Hepatocyte (in vitro differentiated cells): ENCODE results near the gene TMEM17. TPM values are rescaled to one million over a fixed set of nuclear protein-coding genes. Genes with fewer than 3 reads are reported as not detected.

ENCODE experiments used
- DNase-seq: peaks from one replicate; pipeline ENCODE4 v3.0.0-alpha.2; 2016; ENCODE audit warnings: low spot score
- H2AFZ ChIP-seq: fragments of 200-600 bp; sonication (generic); 2 replicates; pipeline ENCODE4 v1.6.0; 2016; ENCODE audit warnings: antibody characterized with exemption, mild to moderate bottlenecking
- H3K27ac ChIP-seq: fragments of 200-600 bp; sonication (generic); 2 replicates; pipeline ENCODE4 v1.5.1; 2016; ENCODE audit warnings: mild to moderate bottlenecking
- H3K27me3 ChIP-seq: fragments of 200-600 bp; sonication (generic); 2 replicates; pipeline ENCODE4 v1.6.1; 2016
- H3K36me3 ChIP-seq: fragments of 200-600 bp; sonication (generic); replicated peaks from 2 replicates; pipeline ENCODE4 v1.5.1; 2016; ENCODE audit warnings: low read depth; ENCODE audit not compliant: insufficient read depth
- H3K4me1 ChIP-seq: fragments of 200-600 bp; sonication (generic); 2 replicates; pipeline ENCODE4 v1.5.1; 2016; ENCODE audit warnings: mild to moderate bottlenecking, moderate library complexity; ENCODE audit not compliant: insufficient read depth
- H3K4me2 ChIP-seq: fragments of 200-600 bp; sonication (generic); 2 replicates; pipeline ENCODE4 v1.6.0; 2016
- H3K4me3 ChIP-seq: fragments of 200-600 bp; sonication (generic); 2 replicates; pipeline ENCODE4 v1.5.1; 2016; ENCODE audit warnings: mild to moderate bottlenecking
- H3K79me2 ChIP-seq: fragments of 200-600 bp; sonication (generic); 2 replicates; pipeline ENCODE4 v1.6.0; 2017; ENCODE audit warnings: mild to moderate bottlenecking
- H3K9me2 ChIP-seq: fragments of 200-600 bp; sonication (generic); replicated peaks from 2 replicates; pipeline ENCODE4 v1.6.0; 2017; ENCODE audit warnings: mild to moderate bottlenecking; ENCODE audit not compliant: insufficient read depth
- H3K9me3 ChIP-seq: fragments of 200-600 bp; sonication (generic); 2 replicates; pipeline ENCODE4 v1.5.1; 2016; ENCODE audit warnings: low read depth, mild to moderate bottlenecking
- H4K20me1 ChIP-seq: fragments of 200-600 bp; sonication (generic); 2 replicates; pipeline ENCODE4 v1.6.0; 2016; ENCODE audit warnings: mild to moderate bottlenecking; ENCODE audit not compliant: insufficient read depth, poor library complexity, severe bottlenecking
- EZH2 ChIP-seq: fragments of 200-600 bp; sonication (generic); IDR thresholded peaks from 2 replicates; pipeline ENCODE4 v1.6.1; 2016; ENCODE audit warnings: antibody characterized with exemption, mild to moderate bottlenecking, borderline replicate concordance
- EZH2phosphoT487 ChIP-seq: fragments of 200-600 bp; sonication (generic); IDR thresholded peaks from one replicate; pipeline ENCODE4 v1.6.1; 2018; ENCODE audit warnings: antibody characterized with exemption, mild to moderate bottlenecking, low read depth, moderate library complexity; ENCODE audit not compliant: unreplicated experiment, severe bottlenecking
- WGBS: methylation state at CpG from one replicate; pipeline ENCODE4 v1.1.6; 2016; ENCODE audit warnings: low lambda C conversion rate; ENCODE audit errors: missing lambda C conversion rate; 5-methylcytosine and 5-hydroxymethylcytosine counted together
- polyA plus RNA-seq: library from polyadenylated mRNA; unstranded; fragments of >200 nt; fragmentation: Nextera tagmentation; extraction: Ambion mirVana; gene quantifications from 2 replicates; pipeline ENCODE4 v1.2.1, GENCODE V29; 2016
- total RNA-seq: library from RNA; depleted of rRNA; stranded (reverse); fragments of >200 nt; gene quantifications from 2 replicates; pipeline ENCODE4 v1.2.3, GENCODE V29; 2014
- TF ChIP-seq, protein P1 (sequence below): fragments of 200-600 bp; sonication (generic); IDR thresholded peaks from 2 replicates; pipeline ENCODE4 v1.5.1; 2016; ENCODE audit warnings: antibody characterized with exemption, mild to moderate bottlenecking; ENCODE audit not compliant: poor library complexity

TMEM17 gene
- total and polyA plus RNA-seq, 2 experiments from 2014 or later = 3.6 TPM

DNA sequence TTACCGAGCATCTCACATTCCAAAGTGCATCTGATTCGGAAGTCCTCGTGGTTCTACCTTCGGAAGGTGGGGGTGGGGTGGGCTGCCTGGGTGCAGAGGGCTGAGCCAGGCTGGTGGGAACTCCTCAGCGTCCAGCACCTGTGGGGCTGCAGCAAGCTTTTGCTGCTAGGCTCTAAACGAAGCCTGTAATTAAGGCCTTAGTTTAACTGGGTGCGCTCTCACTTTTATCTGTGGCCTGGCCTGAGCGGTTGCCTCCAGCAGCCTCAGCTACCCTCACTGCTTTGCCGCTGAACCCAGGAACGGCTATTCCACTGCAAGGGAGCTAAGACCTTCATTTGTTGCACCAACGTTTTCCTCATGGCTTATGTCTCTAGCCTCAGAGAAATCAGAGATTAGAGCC is 48.4 kb downstream of the TMEM17 start:
- Histone ChIP-seq H3K4me3 (peak overlapping the region; percentile 86), H3K36me3 (no peaks in the 10 kb centered on the region), H3K4me2 (peak overlapping the region; percentile 91), H3K9me3 (no peaks in the 10 kb centered on the region), H3K9me2 (no peaks in the 10 kb centered on the region), H3K27me3 (no peaks in the 10 kb centered on the region), H3K27ac (peak overlapping the region; percentile 72), H3K4me1 (peaks cover 14% of the 10 kb centered on the region), H2AFZ (peak overlapping the region; percentile 95), H4K20me1 (no peaks in the 10 kb centered on the region), H3K79me2 (no peaks in the 10 kb centered on the region)
- no peak for TF ChIP-seq EZH2
- TF ChIP-seq EZH2phosphoT487 = no peak
- TF ChIP-seq, protein P1, sequence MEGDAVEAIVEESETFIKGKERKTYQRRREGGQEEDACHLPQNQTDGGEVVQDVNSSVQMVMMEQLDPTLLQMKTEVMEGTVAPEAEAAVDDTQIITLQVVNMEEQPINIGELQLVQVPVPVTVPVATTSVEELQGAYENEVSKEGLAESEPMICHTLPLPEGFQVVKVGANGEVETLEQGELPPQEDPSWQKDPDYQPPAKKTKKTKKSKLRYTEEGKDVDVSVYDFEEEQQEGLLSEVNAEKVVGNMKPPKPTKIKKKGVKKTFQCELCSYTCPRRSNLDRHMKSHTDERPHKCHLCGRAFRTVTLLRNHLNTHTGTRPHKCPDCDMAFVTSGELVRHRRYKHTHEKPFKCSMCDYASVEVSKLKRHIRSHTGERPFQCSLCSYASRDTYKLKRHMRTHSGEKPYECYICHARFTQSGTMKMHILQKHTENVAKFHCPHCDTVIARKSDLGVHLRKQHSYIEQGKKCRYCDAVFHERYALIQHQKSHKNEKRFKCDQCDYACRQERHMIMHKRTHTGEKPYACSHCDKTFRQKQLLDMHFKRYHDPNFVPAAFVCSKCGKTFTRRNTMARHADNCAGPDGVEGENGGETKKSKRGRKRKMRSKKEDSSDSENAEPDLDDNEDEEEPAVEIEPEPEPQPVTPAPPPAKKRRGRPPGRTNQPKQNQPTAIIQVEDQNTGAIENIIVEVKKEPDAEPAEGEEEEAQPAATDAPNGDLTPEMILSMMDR = no peak
- 39% methylated on average over 11 of the region's 11 CpGs for WGBS
- DNase-seq = no peak

DNA sequence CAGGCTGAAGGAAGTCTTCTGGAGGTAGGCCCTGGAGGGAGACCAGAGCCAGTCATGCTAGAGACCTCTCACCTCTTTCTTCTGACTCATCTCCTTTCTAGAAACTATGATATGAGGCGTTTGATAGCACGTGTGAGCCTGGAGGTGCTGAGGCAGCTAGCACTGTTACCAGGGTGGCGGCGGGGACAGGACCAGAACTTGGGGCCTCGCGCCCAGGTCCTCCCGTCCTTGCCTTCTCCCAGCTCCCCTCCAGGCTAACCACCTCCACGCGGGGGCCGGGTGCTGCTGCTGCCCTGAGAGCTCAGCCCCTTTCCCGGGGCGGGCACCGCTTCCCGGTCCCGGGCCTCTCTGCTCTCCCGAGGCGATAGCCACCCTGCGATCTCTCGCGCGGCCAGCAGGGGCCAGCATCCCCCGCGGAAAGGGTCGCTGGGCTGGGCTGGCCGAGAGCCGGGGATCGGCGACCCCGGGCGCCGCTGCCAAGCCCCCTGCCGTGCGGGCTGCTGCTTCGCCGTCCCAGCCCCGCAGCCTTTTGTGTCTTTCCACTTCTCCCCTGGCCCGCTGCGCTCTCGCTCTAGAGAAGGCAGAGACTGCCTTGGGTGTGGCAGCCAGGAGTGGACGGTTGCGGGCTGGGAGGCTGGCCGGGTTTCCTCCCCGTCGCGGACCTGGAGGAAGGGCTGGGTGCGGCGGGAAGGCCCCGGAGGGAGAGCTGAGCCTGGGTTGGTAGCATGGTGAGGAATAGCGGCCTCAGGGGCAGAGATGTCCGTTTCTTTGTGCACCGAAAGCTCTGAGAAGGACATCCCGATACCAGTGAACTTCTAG is 49.1 kb downstream of the TMEM17 start:
- H3K9me3 ChIP-seq = no peaks in the 10 kb centered on the region
- WGBS = 7% methylated on average over 49 of the region's 52 CpGs
- peak overlapping the region; percentile 72 for H3K27ac ChIP-seq
- DNase-seq = peak; percentile 85
- no peaks in the 10 kb centered on the region for H3K79me2 ChIP-seq
- no peaks in the 10 kb centered on the region for H4K20me1 ChIP-seq
- H3K27me3 ChIP-seq = no peaks in the 10 kb centered on the region
- peak overlapping the region; percentile 95 for H2AFZ ChIP-seq
- H3K4me1 ChIP-seq = peaks cover 14% of the 10 kb centered on the region
- peak overlapping the region; percentile 91 for H3K4me2 ChIP-seq
- H3K9me2 ChIP-seq = no peaks in the 10 kb centered on the region
- H3K4me3 ChIP-seq = peak overlapping the region; percentile 86
- H3K36me3 ChIP-seq = no peaks in the 10 kb centered on the region
- TF ChIP-seq, protein P1 = peak; percentile 98
- no peak for TF ChIP-seq EZH2phosphoT487

DNA sequence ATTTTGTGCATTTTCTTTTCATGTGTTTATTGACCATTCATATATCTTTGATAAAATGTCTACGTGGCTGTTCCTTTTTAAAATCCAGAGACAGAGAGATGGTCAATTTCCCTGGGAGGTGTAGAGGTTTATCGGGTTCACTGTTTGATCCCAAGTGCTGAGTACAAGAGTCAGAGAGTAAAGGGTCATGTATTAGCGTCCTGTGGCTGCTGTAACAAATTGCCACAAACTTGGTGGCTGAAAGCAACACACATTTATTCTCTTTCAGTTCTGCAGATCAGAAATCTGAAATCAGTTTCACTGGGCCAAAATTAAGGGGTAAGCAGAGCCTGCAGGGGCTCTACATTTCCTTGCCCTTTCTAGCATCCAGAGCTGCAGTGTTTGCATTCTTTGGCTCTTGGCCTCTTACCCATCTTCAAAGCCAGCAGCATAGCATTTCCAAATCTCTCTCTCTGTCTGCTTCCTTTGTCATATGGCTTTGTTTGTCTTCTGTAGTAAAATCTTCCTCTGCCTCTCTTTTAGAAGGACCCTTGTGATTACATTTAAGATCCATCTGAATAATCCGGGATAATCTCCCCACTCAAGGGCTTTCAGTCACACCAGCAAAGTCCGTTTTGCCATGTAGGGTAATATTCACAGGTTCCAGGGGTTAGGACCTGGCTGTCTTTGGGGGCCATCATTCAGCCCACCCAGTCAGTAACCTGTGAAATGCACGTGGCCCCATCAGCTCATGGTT is 49.9 kb downstream of the TMEM17 start:
- Histone ChIP-seq H3K4me1 (peaks cover 14% of the 10 kb centered on the region), H3K27ac (no peak overlapping the region), H3K27me3 (no peaks in the 10 kb centered on the region), H2AFZ (no peak overlapping the region), H4K20me1 (no peaks in the 10 kb centered on the region), H3K79me2 (no peaks in the 10 kb centered on the region), H3K4me2 (no peak overlapping the region), H3K4me3 (no peak overlapping the region), H3K9me2 (no peaks in the 10 kb centered on the region), H3K36me3 (no peaks in the 10 kb centered on the region), H3K9me3 (no peaks in the 10 kb centered on the region)
- TF ChIP-seq, protein P1 = no peak
- TF ChIP-seq EZH2 (no peak), EZH2phosphoT487 (no peak)
- no peak for DNase-seq
- 82% methylated on average over 6 of the region's 6 CpGs for WGBS
